Left lobe of liver (tissue), 2 donors: ENCODE results near the gene TOMM40. TPM values are rescaled to one million over a fixed set of nuclear protein-coding genes. Genes with fewer than 3 reads are reported as not detected.
"Not testable (repeated sequence)": the region's sequence is repeated elsewhere in the genome, so short reads cannot be mapped to it uniquely, and the experiment has no call there.

Experiments
- ATAC-seq: fragments of 200-7000 bp; cut with Tn5 transposase; one replicate; pipeline ENCODE4 v1.9.1; 2020; ENCODE audit warnings: mild to moderate bottlenecking, moderate library complexity
- DNase-seq: peaks from one replicate; pipeline ENCODE4 v3.0.0-alpha.2; 2020; ENCODE audit warnings: low spot score
- total RNA-seq: library from RNA; stranded (reverse); gene quantifications from one replicate; pipeline ENCODE4 v1.2.1, GENCODE V29; 2021
- donor health status: DM: no; HTN: no; CAD: no; lungs with moderate emphysema.
- donor health status: DM: no; HTN: yes; CAD: no.

Gene TOMM40
- total RNA-seq, 1 donor from 2014 or later: 28.8 TPM

- DNase-seq: no peak
- ATAC-seq: no peak
These were observed 2.4 kb downstream of the TOMM40 start for GRCh38 chr19:44893332-44894051.

DNA sequence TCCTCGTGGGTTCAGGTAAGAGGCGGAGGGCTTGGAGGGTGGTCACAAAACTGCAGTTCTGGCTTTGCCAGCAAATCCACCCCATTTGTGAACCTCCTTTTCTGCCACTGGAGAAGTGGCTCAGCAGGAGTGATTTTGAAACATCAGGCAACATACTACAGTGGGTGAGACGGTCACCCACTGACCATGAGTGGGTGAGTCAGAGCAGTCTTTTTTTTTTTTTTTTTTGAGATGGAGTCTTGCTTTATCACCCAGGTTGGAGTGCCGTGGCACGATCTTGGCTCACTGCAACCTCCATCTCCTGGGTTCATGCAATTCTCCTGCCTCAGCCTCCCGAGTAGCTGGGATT, 3.0 kb downstream of the TOMM40 start:
- no peak for ATAC-seq
- no peak for DNase-seq

DNA sequence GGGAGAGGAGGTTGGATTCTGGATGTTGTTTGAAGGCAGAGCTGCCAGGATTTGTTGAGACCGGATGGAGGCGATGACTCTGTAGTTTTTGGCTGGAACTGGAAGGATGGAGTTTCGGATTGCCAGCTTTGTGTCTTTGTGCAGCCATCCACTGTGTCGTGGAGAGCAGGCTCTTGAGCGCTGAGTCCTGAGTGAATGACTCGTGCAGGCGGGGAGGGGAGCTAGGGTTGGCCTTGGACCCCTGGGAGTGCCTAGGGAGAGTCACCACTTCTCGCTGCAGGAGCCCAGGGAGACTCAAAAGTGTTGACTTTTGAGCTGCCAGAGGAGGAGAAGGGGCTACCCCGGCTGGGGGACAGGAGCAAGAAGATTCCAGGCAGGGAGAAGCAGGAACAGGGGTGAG, 3.9 kb downstream of the TOMM40 start:
- DNase-seq: no peak
- no peak for ATAC-seq

DNA sequence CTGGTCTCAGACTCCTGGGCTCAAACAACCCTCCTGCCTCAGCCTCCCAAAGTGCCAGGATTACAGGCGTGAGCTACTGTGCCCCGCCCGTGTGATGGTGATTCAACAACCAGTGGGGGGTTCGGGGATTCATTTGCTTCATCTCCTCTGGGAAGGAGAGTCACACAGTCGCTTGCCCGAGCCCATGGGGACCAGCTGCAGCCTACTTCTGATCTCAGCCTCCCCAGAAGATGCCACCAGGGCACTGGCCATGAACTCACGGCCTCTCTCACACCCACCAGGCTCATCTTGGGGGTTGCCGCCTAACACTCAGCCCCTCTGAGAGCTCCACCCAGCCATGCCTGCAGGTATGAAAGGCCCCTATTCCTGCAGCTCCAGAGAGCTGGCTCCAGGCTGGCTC, 6.8 kb downstream of the TOMM40 start:
- no peak for DNase-seq
- ATAC-seq: no peak

GRCh38 chr19:44900328-44901244, 9.5 kb downstream of the TOMM40 start:
- ATAC-seq (no peak), DNase-seq (no peak)

GRCh38 chr19:44903216-44903601, 12.2 kb downstream of the TOMM40 start:
- ATAC-seq: no peak
- DNase-seq: no peak

- ATAC-seq: peak; percentile 66
These were observed 12.8 kb downstream of the TOMM40 start for GRCh38 chr19:44903602-44904425.

DNA sequence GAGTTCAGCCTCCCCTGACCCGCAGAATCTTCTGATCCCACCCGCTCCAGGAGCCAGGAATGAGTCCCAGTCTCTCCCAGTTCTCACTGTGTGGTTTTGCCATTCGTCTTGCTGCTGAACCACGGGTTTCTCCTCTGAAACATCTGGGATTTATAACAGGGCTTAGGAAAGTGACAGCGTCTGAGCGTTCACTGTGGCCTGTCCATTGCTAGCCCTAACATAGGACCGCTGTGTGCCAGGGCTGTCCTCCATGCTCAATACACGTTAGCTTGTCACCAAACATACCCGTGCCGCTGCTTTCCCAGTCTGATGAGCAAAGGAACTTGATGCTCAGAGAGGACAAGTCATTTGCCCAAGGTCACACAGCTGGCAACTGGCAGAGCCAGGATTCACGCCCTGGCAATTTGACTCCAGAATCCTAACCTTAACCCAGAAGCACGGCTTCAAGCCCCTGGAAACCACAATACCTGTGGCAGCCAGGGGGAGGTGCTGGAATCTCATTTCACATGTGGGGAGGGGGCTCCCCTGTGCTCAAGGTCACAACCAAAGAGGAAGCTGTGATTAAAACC, 13.5 kb downstream of the TOMM40 start:
- peak; percentile 6 for ATAC-seq
- DNase-seq: peak; percentile 65

More at GRCh38 chr19:44903602-44904425, 12.8 kb downstream of the TOMM40 start:
- peak; percentile 92 for DNase-seq

GRCh38 chr19:44905437-44906160, 14.5 kb downstream of the TOMM40 start, which contains the start of gene APOE:
APOE (plus strand) TSS chr19:44905796; CDS start chr19:44906625, 829 bp downstream.
- peak; percentile 58 for ATAC-seq
- DNase-seq: peak; percentile 89

GRCh38 chr19:44907613-44908012, 16.6 kb downstream of the TOMM40 start:
- DNase-seq: no peak
- no peak for ATAC-seq

GRCh38 chr19:44908074-44908835, 17.2 kb downstream of the TOMM40 start:
- DNase-seq (no peak), ATAC-seq (no peak)

GRCh38 chr19:44908836-44909261, 17.8 kb downstream of the TOMM40 start:
- no peak for DNase-seq
- no peak for ATAC-seq

GRCh38 chr19:44909775-44910174, 18.7 kb downstream of the TOMM40 start:
- DNase-seq (no peak), ATAC-seq (no peak)

GRCh38 chr19:44911896-44912295, 20.8 kb downstream of the TOMM40 start:
- DNase-seq, ATAC-seq: not testable (repeated sequence)

GRCh38 chr19:44912854-44913253, 21.8 kb downstream of the TOMM40 start:
- ATAC-seq: peak; percentile 54
- peak; percentile 98 for DNase-seq

- ATAC-seq, DNase-seq: not testable (repeated sequence)
These were observed 22.7 kb downstream of the TOMM40 start for GRCh38 chr19:44913512-44914432.

DNA sequence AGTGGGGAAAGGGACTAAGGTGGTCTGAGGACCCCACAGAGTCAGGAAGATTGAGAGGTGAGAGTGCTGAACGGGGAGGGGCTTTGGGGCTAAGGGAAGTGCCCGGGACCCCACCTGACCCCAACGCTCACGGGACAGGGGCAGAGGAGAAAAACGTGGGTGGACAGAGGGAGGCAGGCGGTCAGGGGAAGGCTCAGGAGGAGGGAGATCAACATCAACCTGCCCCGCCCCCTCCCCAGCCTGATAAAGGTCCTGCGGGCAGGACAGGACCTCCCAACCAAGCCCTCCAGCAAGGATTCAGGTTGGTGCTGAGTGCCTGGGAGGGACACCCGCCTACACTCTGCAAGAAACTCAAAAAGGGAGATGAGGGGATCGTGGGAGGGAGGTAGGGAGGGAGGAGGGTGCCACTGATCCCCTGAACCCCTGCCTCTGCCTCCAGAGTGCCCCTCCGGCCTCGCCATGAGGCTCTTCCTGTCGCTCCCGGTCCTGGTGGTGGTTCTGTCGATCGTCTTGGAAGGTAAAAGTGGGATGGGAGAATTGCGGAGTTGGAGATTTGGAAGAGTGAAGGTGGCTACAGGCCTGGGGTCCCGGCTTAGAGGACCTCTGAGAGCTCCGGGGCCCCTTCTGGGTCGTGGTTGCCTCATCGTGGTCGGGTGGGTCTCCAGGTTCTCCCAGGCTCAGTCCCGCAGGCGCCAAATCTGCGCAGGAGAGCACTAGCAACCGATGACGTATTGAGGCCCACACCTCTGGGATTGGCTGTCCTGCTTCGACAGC, 23.6 kb downstream of the TOMM40 start, which contains the start of gene APOC1:
TSS of gene APOC1 (plus strand) at position 176 of the 774 bp plus-strand sequence. CDS start at position 460, 284 bp downstream.
- DNase-seq (peak; percentile 86), ATAC-seq (peak; percentile 68)
